Skeletal muscle satellite cell (primary cell): ENCODE measurements around the gene MTM1.

Experiments used
- H3K27me3 ChIP-seq: 2 replicates; pipeline ENCODE4 v1.7.0; 2013; ENCODE audit warnings: low read length; ENCODE audit not compliant: control insufficient read depth, insufficient read depth
- H3K36me3 ChIP-seq: 2 replicates; pipeline ENCODE4 v1.7.0; 2013; ENCODE audit warnings: mild to moderate bottlenecking, control low read depth, low read length; ENCODE audit not compliant: insufficient read depth
- H3K4me1 ChIP-seq: 2 replicates; pipeline ENCODE4 v1.7.0; 2013; ENCODE audit warnings: low read length; ENCODE audit not compliant: control insufficient read depth, insufficient read depth
- H3K4me2 ChIP-seq: 2 replicates; pipeline ENCODE4 v1.7.0; 2013; ENCODE audit warnings: mild to moderate bottlenecking, low read length
- H3K4me3 ChIP-seq: 2 replicates; pipeline ENCODE4 v1.7.0; 2013; ENCODE audit warnings: low read length
- H3K9ac ChIP-seq: 2 replicates; pipeline ENCODE4 v1.7.0; 2013; ENCODE audit warnings: mild to moderate bottlenecking, low read depth, low read length, moderate library complexity
- H3K9me3 ChIP-seq: replicated peaks from 2 replicates; pipeline ENCODE4 v1.7.0; 2013; ENCODE audit warnings: mild to moderate bottlenecking, control low read depth, low read length

Gene MTM1

GRCh38 chrX:150643958-150644357 is 75.5 kb downstream of the MTM1 start:
- Histone ChIP-seq H3K36me3 (no peaks in the 10 kb centered on the region), H3K9ac (no peak overlapping the region), H3K4me2 (no peak overlapping the region), H3K4me3 (no peak overlapping the region), H3K27me3 (no peaks in the 10 kb centered on the region), H3K9me3 (no peaks in the 10 kb centered on the region), H3K4me1 (peaks cover 5% of the 10 kb centered on the region)

GRCh38 chrX:150644422-150644821 is 76.0 kb downstream of the MTM1 start:
- no peak overlapping the region for H3K4me3 ChIP-seq
- no peak overlapping the region for H3K4me2 ChIP-seq
- H3K27me3 ChIP-seq, result no peaks in the 10 kb centered on the region
- no peak overlapping the region for H3K9ac ChIP-seq
- no peaks in the 10 kb centered on the region for H3K9me3 ChIP-seq
- no peaks in the 10 kb centered on the region for H3K36me3 ChIP-seq
- peaks cover 8% of the 10 kb centered on the region for H3K4me1 ChIP-seq

DNA sequence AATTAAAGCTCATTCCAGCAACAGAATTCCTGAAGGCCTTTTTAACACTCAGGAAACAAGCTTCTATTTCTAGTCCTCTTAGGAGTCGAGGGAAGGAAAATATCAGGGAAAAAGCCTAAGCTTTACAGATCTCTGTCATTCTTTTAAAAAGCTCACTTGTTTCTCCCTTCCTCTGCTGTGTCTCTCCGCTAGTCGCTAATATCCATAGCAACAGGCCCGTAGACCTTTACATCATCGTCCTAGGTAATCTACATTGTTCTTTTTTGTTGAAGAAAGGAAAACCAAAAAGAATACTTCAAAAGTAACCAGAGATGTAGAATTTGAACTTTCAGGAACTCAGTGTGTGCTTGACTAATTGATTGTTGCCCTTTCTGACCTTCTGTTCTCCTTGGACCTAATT is 78.9 kb downstream of the MTM1 start:
- Histone ChIP-seq H3K36me3 (no peaks in the 10 kb centered on the region), H3K27me3 (no peaks in the 10 kb centered on the region)

DNA sequence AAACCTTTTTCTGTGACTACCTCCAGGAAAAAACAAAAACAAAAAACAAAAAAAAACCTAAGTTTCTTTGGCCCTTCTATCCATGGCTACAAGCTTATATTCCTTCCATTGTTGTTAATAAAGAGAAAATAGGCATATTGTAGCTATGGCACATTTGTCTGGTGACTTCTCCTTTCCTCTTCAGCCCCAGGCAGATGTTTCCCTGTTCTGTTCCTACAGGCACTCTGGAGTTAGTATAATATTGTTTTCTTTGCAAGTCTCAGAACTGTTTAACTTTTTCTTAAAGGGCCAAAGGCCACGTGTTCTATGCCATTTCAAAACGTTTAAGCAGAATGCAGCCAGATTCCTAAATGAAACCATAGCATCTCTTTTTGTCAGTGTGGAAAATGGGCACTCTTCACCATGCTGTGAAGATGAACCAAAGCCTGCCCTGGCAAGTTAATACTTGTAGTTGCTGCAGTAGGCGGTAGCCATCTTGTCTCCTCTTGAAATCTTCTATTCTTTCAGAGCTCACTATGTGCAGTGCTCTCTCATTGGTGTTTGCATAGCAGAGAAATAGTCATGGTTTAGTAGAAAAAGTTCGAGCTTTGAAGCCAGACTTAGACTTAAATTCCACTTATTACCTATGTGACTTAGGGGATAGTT is 80.0 kb downstream of the MTM1 start:
- H3K9me3 ChIP-seq, result no peaks in the 10 kb centered on the region

More for the DNA sequence above, 78.9 kb downstream of the MTM1 start:
- Histone ChIP-seq H3K9me3 (no peaks in the 10 kb centered on the region), H3K4me3 (no peak overlapping the region), H3K9ac (no peak overlapping the region), H3K4me2 (no peak overlapping the region), H3K4me1 (peaks cover 8% of the 10 kb centered on the region)

DNA sequence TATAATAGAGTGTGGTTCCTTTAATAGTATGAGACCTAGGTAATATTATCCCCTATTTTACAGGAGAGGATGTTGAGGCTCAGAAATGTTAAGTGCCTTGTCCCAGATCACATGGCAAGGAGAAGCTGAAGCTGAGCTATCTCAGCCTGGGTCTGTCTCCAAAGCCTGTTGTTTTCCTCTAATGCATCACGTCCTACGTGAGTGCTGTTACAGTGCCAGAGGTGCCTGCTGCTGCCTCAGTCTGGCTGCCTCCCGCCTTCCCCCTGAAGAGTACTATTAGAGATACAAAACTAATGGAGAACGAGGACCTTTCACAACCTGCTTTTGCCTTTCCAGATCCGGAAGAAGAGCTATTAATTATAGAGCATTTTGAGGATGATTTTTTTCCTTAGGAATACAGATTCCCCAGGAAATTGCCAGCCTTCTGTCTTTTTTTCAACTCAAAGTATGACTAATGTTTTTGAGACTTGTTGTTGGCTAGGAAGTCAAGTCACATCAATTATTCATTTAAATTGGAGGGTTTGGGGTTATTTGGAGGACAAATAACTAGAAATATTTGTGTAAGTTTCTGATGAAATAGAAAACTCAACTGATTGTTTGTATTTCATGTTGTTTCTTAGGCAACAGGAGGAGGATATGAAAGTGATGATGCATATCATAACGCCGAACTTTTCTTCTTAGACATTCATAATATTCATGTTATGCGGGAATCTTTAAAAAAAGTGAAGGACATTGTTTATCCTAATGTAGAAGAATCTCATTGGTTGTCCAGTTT is 80.9 kb downstream of the MTM1 start:
- peak overlapping the region; percentile 54 for H3K9ac ChIP-seq
- H3K4me1 ChIP-seq, result peaks cover 8% of the 10 kb centered on the region
- H3K9me3 ChIP-seq, result no peaks in the 10 kb centered on the region
- H3K27me3 ChIP-seq, result no peaks in the 10 kb centered on the region
- no peaks in the 10 kb centered on the region for H3K36me3 ChIP-seq
- no peak overlapping the region for H3K4me3 ChIP-seq
- H3K4me2 ChIP-seq, result peak overlapping the region; percentile 64

More for the DNA sequence above, 80.0 kb downstream of the MTM1 start:
- Histone ChIP-seq H3K9ac (peak overlapping the region; percentile 54), H3K4me3 (no peak overlapping the region), H3K4me2 (peak overlapping the region; percentile 64), H3K4me1 (peaks cover 8% of the 10 kb centered on the region), H3K27me3 (no peaks in the 10 kb centered on the region), H3K36me3 (no peaks in the 10 kb centered on the region)

DNA sequence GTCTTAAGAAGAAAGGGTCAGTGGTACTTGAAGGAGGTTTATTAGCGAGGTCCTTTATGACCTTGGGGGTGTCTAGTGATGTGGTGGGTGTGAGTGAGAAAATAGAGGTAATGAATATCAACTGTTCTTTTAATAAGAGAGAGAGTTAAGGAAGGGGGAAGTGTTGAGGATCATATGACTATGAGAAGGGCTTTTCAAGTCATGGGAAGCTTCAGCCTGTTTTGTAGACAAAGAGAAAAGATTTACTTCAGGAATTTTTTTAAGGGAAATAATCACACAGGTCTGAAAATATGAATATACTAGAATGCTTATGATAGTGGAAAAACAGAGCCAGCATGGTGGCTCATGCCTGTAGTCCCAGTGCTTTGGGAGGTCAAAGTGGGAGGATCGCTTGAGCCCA is 83.5 kb downstream of the MTM1 start:
- Histone ChIP-seq H3K27me3 (no peaks in the 10 kb centered on the region), H3K36me3 (no peaks in the 10 kb centered on the region), H3K9ac (no peak overlapping the region), H3K4me3 (no peak overlapping the region), H3K4me1 (peaks cover 8% of the 10 kb centered on the region), H3K9me3 (no peaks in the 10 kb centered on the region), H3K4me2 (no peak overlapping the region)

GRCh38 chrX:150655788-150656187 is 87.4 kb downstream of the MTM1 start:
- no peaks in the 10 kb centered on the region for H3K27me3 ChIP-seq
- H3K4me2 ChIP-seq, result no peak overlapping the region
- H3K9me3 ChIP-seq, result no peaks in the 10 kb centered on the region
- no peaks in the 10 kb centered on the region for H3K36me3 ChIP-seq
- no peaks in the 10 kb centered on the region for H3K4me1 ChIP-seq
- no peak overlapping the region for H3K4me3 ChIP-seq
- H3K9ac ChIP-seq, result no peak overlapping the region

DNA sequence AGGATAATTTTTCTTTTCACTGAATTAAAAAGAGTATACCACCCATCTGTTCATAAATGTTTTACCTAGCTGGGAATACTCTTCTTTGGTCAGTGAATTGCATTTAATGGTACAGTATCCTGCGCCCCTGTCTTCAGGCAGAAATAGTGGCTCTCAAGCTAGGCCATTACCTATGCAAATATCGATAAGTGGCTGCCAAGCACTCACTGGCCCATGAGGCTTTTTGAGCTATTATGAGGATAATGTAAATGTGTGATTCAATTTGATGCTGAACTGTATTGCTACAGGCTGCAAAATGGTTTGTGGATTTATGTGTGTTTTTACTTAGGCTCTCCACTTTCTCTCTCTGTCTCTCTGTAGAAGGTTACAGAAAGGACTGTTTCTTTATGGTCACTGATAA is 94.7 kb downstream of the MTM1 start:
- Histone ChIP-seq H3K4me2 (no peak overlapping the region), H3K36me3 (no peaks in the 10 kb centered on the region), H3K9ac (no peak overlapping the region), H3K27me3 (no peaks in the 10 kb centered on the region), H3K4me1 (peaks cover 4% of the 10 kb centered on the region), H3K4me3 (no peak overlapping the region), H3K9me3 (no peaks in the 10 kb centered on the region)

GRCh38 chrX:150664290-150664689 is 95.9 kb downstream of the MTM1 start:
- Histone ChIP-seq H3K36me3 (no peaks in the 10 kb centered on the region), H3K27me3 (no peaks in the 10 kb centered on the region), H3K9me3 (no peaks in the 10 kb centered on the region), H3K4me2 (no peak overlapping the region), H3K4me1 (peaks cover 4% of the 10 kb centered on the region), H3K4me3 (no peak overlapping the region), H3K9ac (no peak overlapping the region)

GRCh38 chrX:150676221-150676620 is 107.8 kb downstream of the MTM1 start:
- Histone ChIP-seq H3K4me3 (no peak overlapping the region), H3K9me3 (no peaks in the 10 kb centered on the region), H3K36me3 (no peaks in the 10 kb centered on the region), H3K4me2 (no peak overlapping the region), H3K4me1 (no peaks in the 10 kb centered on the region), H3K9ac (no peak overlapping the region), H3K27me3 (no peaks in the 10 kb centered on the region)

GRCh38 chrX:150680974-150681373 is 112.6 kb downstream of the MTM1 start:
- no peaks in the 10 kb centered on the region for H3K27me3 ChIP-seq
- H3K36me3 ChIP-seq, result no peaks in the 10 kb centered on the region
- H3K4me3 ChIP-seq, result no peak overlapping the region
- no peak overlapping the region for H3K4me2 ChIP-seq
- H3K4me1 ChIP-seq, result no peaks in the 10 kb centered on the region
- H3K9me3 ChIP-seq, result no peaks in the 10 kb centered on the region
- no peak overlapping the region for H3K9ac ChIP-seq

DNA sequence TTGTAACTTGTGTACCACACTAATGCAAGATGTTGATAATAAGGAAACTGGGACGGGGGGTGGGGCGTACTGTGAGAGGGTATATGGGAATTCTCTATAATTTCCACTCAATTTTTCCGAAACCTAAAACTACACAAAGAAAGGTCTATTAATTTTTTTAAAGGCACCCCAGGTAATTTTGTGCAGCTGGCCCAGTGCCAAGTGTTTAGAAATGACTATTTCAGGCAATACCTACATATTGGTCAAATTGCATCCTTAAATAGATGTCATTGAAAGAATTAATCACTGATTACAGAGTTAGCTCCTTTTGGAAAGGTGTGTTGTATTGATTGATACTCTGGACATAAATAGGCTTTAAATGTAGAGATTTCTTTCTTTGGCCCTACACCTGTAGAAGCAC is 114.7 kb downstream of the MTM1 start:
- Histone ChIP-seq H3K36me3 (no peaks in the 10 kb centered on the region), H3K4me2 (no peak overlapping the region), H3K9ac (no peak overlapping the region), H3K27me3 (no peaks in the 10 kb centered on the region), H3K4me1 (no peaks in the 10 kb centered on the region), H3K9me3 (no peaks in the 10 kb centered on the region), H3K4me3 (no peak overlapping the region)
